ENCODE data around the gene ELANE.

Gene ELANE

DNA sequence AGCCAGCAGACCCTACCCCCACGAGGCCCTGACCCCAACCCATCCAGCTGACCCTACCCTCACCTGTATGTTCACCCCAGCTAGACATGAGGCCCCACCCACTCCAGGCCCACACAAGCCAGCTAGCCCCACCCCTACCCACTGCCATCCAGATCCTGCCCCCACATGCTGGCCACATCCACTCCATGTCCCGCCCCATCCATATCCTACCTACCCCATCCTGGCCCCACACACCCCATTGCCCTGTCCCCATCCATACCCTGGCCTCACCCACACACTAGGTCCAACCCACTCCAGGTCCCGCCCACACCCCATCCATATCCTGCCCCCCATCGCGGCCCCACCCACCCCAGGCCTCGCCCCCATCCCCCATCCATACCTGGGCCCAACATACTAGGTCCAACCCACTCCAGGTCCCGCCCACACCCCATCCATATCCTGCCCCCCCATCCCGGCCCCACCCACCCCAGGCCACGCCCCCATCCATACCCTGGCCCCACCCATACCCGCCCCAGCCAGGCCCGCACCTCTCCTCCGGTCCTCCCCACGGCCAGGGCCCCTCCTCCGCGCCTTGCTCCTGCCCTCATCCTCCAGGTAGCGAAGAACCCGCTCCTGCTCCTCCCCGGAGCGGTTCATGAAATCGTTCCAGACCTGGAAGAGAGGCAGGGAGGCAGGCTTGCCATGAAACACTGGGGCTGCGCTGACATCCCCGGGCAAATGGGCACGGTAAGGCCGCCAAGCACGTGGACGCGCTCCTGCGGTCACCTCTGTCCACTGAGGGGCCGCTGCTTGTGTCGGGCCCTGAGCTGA lies 48.4 kb downstream of the ELANE start:
- no peak for DNase-seq

GRCh38 chr19:901216-902092 lies 49.4 kb downstream of the ELANE start:
- no peak for DNase-seq

- DNase-seq, result no peak
These were observed 49.9 kb downstream of the ELANE start for GRCh38 chr19:902093-902370.

- DNase-seq, result no peak
These were observed 50.5 kb downstream of the ELANE start for GRCh38 chr19:902446-903226.

- DNase-seq, result no peak
These were observed 51.2 kb downstream of the ELANE start for GRCh38 chr19:903266-903797.

DNA sequence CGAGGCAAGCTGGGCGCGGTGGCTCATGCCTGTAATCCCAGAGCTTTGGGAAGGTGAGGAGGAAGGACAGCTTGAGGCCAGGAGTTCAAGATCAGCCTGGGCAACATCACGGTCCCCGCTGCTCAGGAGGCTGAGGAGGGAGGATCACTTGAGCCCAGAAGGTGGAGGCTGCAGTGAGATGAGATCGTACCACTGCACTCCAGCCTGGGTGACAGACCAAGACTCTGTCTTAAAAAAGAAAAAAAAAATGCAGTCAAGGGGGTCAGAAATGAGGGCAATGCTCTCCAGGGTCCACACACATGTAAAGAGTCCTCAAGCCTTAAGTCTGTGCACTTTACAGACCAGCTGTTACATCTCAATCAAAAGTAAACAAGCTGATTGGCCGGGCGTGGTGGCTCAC lies 52.4 kb downstream of the ELANE start:
- no peak for DNase-seq

All from activated CD4-positive, alpha-beta T cell treated with anti-CD3 and anti-CD28 coated beads for 1 hour (primary cell).